DMS153 (cell line): ENCODE measurements around the gene CSNK1A1.
"Not testable (repeated sequence)": the region's sequence is repeated elsewhere in the genome, so short reads cannot be mapped to it uniquely, and the experiment has no call there.

Experiments used
- DNase-seq: peaks from one replicate; lab custom pipeline; 2025; lab: John Stamatoyannopoulos, UW

The CSNK1A1 gene

GRCh38 chr5:149455889-149456409 lies 95.3 kb downstream of the CSNK1A1 start:
- no peak for DNase-seq

GRCh38 chr5:149453618-149454415 lies 97.4 kb downstream of the CSNK1A1 start:
- no peak for DNase-seq

- no peak for DNase-seq
Measured at GRCh38 chr5:149452665-149453617, 98.3 kb downstream of the CSNK1A1 start.

GRCh38 chr5:149452007-149452664 lies 99.1 kb downstream of the CSNK1A1 start:
- DNase-seq: no peak

- no peak for DNase-seq
Measured at GRCh38 chr5:149450199-149450598, 101.0 kb downstream of the CSNK1A1 start.

- DNase-seq: no peak
Measured at GRCh38 chr5:149448831-149449714, 102.2 kb downstream of the CSNK1A1 start.

- DNase-seq: no peak
Measured at GRCh38 chr5:149448431-149448830, 102.8 kb downstream of the CSNK1A1 start.

- no peak for DNase-seq
Measured at GRCh38 chr5:149447373-149448367, 103.6 kb downstream of the CSNK1A1 start.

GRCh38 chr5:149446794-149447193 lies 104.4 kb downstream of the CSNK1A1 start:
- DNase-seq: not testable (repeated sequence)

- no peak for DNase-seq
Measured at GRCh38 chr5:149445739-149446369, 105.4 kb downstream of the CSNK1A1 start.

GRCh38 chr5:149445343-149445738 lies 105.9 kb downstream of the CSNK1A1 start:
- no peak for DNase-seq

- DNase-seq: not testable (repeated sequence)
Measured at GRCh38 chr5:149444430-149444829, 106.8 kb downstream of the CSNK1A1 start.

GRCh38 chr5:149443210-149443609 lies 108.0 kb downstream of the CSNK1A1 start:
- no peak for DNase-seq

GRCh38 chr5:149442563-149443182 lies 108.6 kb downstream of the CSNK1A1 start:
- DNase-seq: no peak
